Activated T-helper 17 cell treated with anti-CD3 and anti-CD28 coated beads, Interleukin-2, amount 50 U/mL, for 72 hours (primary cell): ENCODE data around the gene OXSR1. TPM values are rescaled to one million over a fixed set of nuclear protein-coding genes. Genes with fewer than 3 reads are reported as not detected.
"Not testable (repeated sequence)": the region's sequence is repeated elsewhere in the genome, so short reads cannot be mapped to it uniquely, and the experiment has no call there.

Experiments used
- ATAC-seq: fragments of 150-1000 bp; cut with Tn5 transposase; replicated peaks from 2 replicates; pipeline ENCODE4 v1.10.0; 2021; ENCODE audit warnings: mild to moderate bottlenecking, moderate library complexity
- H3K27ac Mint-ChIP-seq: one replicate; pipeline ENCODE4 v1.8.0; 2022; ENCODE audit warnings: mixed read lengths
- H3K27me3 Mint-ChIP-seq: one replicate; pipeline ENCODE4 v1.8.0; 2022; ENCODE audit warnings: mixed read lengths
- H3K36me3 Mint-ChIP-seq: one replicate; pipeline ENCODE4 v1.8.0; 2022; ENCODE audit warnings: low read depth, mild to moderate bottlenecking, mixed read lengths
- H3K4me1 Mint-ChIP-seq: one replicate; pipeline ENCODE4 v1.8.0; 2022; ENCODE audit warnings: mixed read lengths
- H3K4me3 Mint-ChIP-seq: one replicate; pipeline ENCODE4 v1.8.0; 2022; ENCODE audit warnings: mild to moderate bottlenecking, mixed read lengths
- H3K9me3 Mint-ChIP-seq: one replicate; pipeline ENCODE4 v1.8.0; 2022; ENCODE audit warnings: mixed read lengths
- total RNA-seq, 2 donors: library from RNA; stranded (reverse); gene quantifications; one replicate each; pipeline ENCODE4 v1.2.3, GENCODE V29; 2022

Gene OXSR1
- total RNA-seq, 2 donors from 2014 or later: 77.8 to 78.4 TPM

- no peak for ATAC-seq
- Mint-ChIP-seq H3K4me1 (peaks cover 4% of the 10 kb centered on the region), H3K27me3 (no peaks in the 10 kb centered on the region), H3K27ac (no peak overlapping the region), H3K4me3 (no peak overlapping the region), H3K36me3 (peaks cover 100% of the 10 kb centered on the region), H3K9me3 (no peaks in the 10 kb centered on the region)
Measured at GRCh38 chr3:38235466-38235865, 70.1 kb downstream of the OXSR1 start.

GRCh38 chr3:38238416-38239008, 73.2 kb downstream of the OXSR1 start:
- H3K27me3 Mint-ChIP-seq: no peaks in the 10 kb centered on the region
- no peaks in the 10 kb centered on the region for H3K9me3 Mint-ChIP-seq
- peaks cover 99% of the 10 kb centered on the region for H3K36me3 Mint-ChIP-seq
- no peak overlapping the region for H3K4me3 Mint-ChIP-seq
- no peak for ATAC-seq
- no peak overlapping the region for H3K27ac Mint-ChIP-seq
- H3K4me1 Mint-ChIP-seq: no peaks in the 10 kb centered on the region

DNA sequence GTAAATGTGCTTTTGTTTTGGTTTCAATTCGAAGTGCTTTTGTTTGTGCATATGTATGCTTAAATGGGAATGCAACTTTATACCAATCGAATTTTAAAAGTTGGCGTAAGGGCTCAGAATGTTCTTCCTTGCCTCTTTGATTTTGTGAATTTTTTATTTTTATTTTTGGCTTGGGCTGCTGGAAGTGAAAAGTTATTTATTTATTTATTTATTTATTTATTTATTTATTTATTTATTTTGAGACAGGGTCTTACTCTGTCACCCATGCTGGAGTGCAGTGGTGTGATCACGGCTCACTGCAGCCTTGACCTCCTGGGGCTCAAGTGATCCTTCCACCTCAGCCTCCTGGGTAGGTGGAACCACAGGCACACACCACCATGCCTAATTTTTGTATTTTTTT, 77.5 kb downstream of the OXSR1 start:
- peaks cover 95% of the 10 kb centered on the region for H3K36me3 Mint-ChIP-seq
- ATAC-seq, H3K9me3 Mint-ChIP-seq, H3K4me3 Mint-ChIP-seq, H3K27ac Mint-ChIP-seq, H3K4me1 Mint-ChIP-seq, H3K27me3 Mint-ChIP-seq: not testable (repeated sequence)

- Mint-ChIP-seq H3K9me3 (no peaks in the 10 kb centered on the region), H3K27ac (peak overlapping the region; percentile 3), H3K27me3 (no peaks in the 10 kb centered on the region), H3K36me3 (peaks cover 95% of the 10 kb centered on the region), H3K4me3 (no peak overlapping the region), H3K4me1 (no peaks in the 10 kb centered on the region)
- ATAC-seq: no peak
Measured at GRCh38 chr3:38245930-38246329, 80.6 kb downstream of the OXSR1 start.

DNA sequence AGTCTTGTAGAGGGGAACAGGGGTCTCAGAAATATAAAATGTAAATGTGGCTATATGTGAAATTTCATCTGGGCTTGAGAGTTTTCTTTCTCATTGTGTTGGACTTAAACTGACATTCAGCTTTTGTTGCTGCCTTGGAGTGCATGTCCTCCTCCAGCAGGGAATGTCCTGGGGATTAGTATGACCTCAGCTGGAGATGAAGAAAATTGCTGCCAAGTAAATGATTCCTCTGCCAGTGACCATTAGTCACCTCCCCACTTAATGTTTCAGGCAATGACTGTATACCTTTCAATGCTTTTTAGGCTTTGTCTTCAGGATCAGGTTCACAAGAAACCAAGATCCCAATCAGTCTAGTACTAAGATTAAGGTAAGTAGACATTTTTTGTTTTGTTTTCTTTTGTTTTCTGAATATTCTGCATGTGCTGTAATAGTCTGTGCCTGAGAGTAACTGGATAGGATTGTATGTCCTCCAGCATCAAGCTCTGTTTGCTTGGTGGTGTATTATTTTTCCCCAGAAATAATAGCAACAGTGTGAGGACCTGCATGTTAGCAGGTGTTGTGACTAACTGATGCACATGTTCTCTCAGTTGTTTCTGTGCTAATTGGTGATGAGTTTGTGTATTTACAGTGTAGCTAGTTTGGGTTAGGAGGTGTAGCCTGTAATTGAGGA, 82.2 kb downstream of the OXSR1 start:
- peak overlapping the region; percentile 27 for H3K27ac Mint-ChIP-seq
- ATAC-seq: peak; percentile 39
- no peak overlapping the region for H3K4me3 Mint-ChIP-seq
- no peaks in the 10 kb centered on the region for H3K27me3 Mint-ChIP-seq
- no peaks in the 10 kb centered on the region for H3K9me3 Mint-ChIP-seq
- H3K36me3 Mint-ChIP-seq: peaks cover 95% of the 10 kb centered on the region
- no peaks in the 10 kb centered on the region for H3K4me1 Mint-ChIP-seq

DNA sequence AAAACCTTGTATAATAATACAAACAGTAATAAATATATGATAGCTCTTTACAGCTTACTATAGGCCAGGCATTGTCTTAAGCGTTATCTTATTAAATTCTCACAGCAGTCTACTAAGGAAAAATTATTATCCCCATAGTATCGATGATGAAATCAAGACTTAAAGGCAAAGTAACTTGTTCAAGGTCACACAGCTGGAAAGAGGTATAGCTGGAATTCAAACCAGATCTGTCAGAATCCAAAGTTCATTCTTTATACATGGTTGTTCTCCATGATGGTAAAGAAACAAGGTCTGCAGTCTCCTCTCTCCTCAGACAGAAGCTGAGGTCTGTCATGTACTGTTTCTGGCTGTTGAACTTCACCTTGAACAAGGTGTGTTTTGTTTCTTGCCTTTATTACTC, 84.9 kb downstream of the OXSR1 start:
- peak overlapping the region; percentile 50 for H3K27ac Mint-ChIP-seq
- peaks cover 13% of the 10 kb centered on the region for H3K4me1 Mint-ChIP-seq
- no peak for ATAC-seq
- H3K36me3 Mint-ChIP-seq: peaks cover 100% of the 10 kb centered on the region
- H3K4me3 Mint-ChIP-seq: no peak overlapping the region
- no peaks in the 10 kb centered on the region for H3K27me3 Mint-ChIP-seq
- no peaks in the 10 kb centered on the region for H3K9me3 Mint-ChIP-seq

DNA sequence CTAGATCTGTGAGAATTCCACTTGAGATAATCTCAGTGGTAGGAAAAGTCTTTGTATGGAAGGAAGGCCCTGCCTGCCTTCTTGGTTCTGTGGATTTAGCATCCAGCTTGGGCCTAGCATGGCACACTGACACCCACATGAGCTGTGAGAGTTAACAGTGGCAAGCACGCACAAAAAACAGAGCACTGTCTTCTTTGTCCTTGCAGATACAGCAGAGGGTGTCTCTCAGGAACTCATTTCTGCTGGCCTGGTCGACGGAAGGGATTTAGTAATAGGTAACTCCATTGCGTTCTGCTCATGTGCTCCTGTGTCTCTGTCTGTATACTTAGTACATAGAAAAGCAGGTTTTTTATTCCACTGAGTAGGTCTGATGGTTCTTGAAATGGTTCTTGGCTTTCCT, 85.9 kb downstream of the OXSR1 start:
- no peak for ATAC-seq
- no peaks in the 10 kb centered on the region for H3K27me3 Mint-ChIP-seq
- H3K27ac Mint-ChIP-seq: no peak overlapping the region
- H3K4me1 Mint-ChIP-seq: peaks cover 21% of the 10 kb centered on the region
- no peak overlapping the region for H3K4me3 Mint-ChIP-seq
- H3K9me3 Mint-ChIP-seq: no peaks in the 10 kb centered on the region
- H3K36me3 Mint-ChIP-seq: peaks cover 100% of the 10 kb centered on the region

DNA sequence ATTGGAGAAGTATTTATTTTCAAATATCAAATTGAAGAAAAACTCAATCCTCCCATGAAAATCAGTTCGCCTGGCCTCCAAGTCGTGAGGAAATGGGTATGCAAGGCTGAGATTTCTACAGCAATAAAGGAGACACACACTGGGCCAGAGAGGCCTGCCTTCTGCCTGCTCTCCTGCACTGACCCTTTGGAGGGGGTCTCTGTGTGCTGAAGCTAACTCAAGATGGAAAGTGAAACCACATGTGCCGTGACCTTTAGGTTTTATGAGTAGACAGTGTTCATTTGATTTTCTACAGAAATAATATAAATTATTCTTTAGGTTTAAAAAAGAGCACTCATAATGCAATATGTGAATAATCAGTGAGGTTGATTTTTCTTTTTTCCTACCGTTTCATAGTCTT, 88.4 kb downstream of the OXSR1 start:
- H3K4me1 Mint-ChIP-seq: peaks cover 28% of the 10 kb centered on the region
- H3K27ac Mint-ChIP-seq: peak overlapping the region; percentile 91
- H3K36me3 Mint-ChIP-seq: peaks cover 91% of the 10 kb centered on the region
- no peak for ATAC-seq
- H3K27me3 Mint-ChIP-seq: no peaks in the 10 kb centered on the region
- no peaks in the 10 kb centered on the region for H3K9me3 Mint-ChIP-seq
- H3K4me3 Mint-ChIP-seq: no peak overlapping the region

DNA sequence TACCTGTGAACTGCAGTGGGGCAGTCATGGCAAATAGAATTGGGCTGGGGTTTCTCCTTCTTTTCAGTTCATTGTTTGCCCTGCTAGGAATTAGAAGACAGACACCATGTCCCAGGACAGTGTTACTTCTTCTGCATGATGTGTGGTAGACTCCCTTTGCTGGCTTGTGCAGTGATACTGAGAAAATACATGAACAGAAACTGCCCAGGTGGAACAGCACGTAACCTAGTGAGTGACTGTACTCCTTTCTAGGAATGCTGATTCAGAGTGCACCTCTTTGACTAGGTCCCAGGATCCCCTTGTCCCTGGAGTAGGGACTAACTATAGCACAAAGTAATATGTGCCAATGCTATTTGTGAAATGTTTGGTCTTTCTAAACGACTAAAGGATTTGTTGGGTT, 89.5 kb downstream of the OXSR1 start:
- H3K36me3 Mint-ChIP-seq: peaks cover 85% of the 10 kb centered on the region
- H3K27ac Mint-ChIP-seq: peak overlapping the region; percentile 91
- H3K9me3 Mint-ChIP-seq: no peaks in the 10 kb centered on the region
- no peaks in the 10 kb centered on the region for H3K27me3 Mint-ChIP-seq
- H3K4me3 Mint-ChIP-seq: peak overlapping the region; percentile 49
- peaks cover 28% of the 10 kb centered on the region for H3K4me1 Mint-ChIP-seq
- ATAC-seq: peak; percentile 82

DNA sequence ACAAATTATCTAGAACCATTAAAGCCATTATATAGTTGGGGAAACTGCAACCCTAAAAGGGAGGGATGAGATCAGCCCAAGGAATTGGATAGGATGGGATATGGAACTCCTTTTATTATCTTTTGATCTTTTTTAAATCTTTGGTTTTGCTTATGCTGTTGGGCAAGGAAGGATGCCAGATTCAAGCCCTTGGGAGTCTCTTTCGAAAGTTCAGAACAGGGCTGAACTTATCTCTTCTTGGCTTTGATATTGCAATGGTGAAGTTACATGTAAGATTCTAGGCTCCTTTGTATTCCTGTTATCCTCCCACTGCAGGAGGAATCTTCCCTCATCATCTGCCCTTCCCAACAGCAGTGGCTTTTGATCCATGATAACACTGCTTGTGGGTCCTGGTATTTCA, 90.3 kb downstream of the OXSR1 start:
- no peak overlapping the region for H3K4me3 Mint-ChIP-seq
- peaks cover 85% of the 10 kb centered on the region for H3K36me3 Mint-ChIP-seq
- H3K4me1 Mint-ChIP-seq: peaks cover 33% of the 10 kb centered on the region
- no peaks in the 10 kb centered on the region for H3K9me3 Mint-ChIP-seq
- no peaks in the 10 kb centered on the region for H3K27me3 Mint-ChIP-seq
- no peak for ATAC-seq
- H3K27ac Mint-ChIP-seq: peak overlapping the region; percentile 91

- peak overlapping the region; percentile 56 for H3K4me3 Mint-ChIP-seq
- peak; percentile 61 for ATAC-seq
- H3K9me3 Mint-ChIP-seq: no peaks in the 10 kb centered on the region
Measured at GRCh38 chr3:38257583-38257982, 92.2 kb downstream of the OXSR1 start.

GRCh38 chr3:38260474-38260873, 95.1 kb downstream of the OXSR1 start:
- no peak for ATAC-seq
- Mint-ChIP-seq H3K36me3 (peaks cover 38% of the 10 kb centered on the region), H3K4me1 (peaks cover 25% of the 10 kb centered on the region), H3K4me3 (no peak overlapping the region), H3K27ac (no peak overlapping the region), H3K9me3 (no peaks in the 10 kb centered on the region), H3K27me3 (no peaks in the 10 kb centered on the region)

More at GRCh38 chr3:38257583-38257982, 92.2 kb downstream of the OXSR1 start:
- Mint-ChIP-seq H3K27ac (peak overlapping the region; percentile 93), H3K27me3 (no peaks in the 10 kb centered on the region), H3K4me1 (peaks cover 34% of the 10 kb centered on the region), H3K36me3 (peaks cover 67% of the 10 kb centered on the region)

DNA sequence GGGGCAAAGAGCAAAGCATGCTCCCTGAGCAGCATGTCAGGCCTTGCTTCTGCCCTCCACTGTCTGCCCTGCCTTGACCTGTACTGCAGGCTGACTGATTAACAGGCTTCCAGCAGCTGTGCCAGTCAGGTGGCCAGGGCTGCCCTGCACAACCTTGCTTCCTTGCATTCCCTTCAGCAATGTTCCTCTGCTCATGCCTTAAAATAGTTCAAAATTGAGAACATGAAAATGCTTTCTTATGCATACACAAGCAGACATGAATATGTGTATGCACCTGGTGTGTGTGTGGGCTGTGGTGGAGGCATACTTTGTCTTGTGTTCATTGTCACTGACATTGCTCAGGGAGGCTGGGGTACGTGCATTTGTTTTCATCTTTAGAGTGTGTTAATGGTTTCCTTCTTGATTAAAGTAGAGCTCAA, 99.0 kb downstream of the OXSR1 start:
- H3K27me3 Mint-ChIP-seq: no peaks in the 10 kb centered on the region
- no peak for ATAC-seq

DNA sequence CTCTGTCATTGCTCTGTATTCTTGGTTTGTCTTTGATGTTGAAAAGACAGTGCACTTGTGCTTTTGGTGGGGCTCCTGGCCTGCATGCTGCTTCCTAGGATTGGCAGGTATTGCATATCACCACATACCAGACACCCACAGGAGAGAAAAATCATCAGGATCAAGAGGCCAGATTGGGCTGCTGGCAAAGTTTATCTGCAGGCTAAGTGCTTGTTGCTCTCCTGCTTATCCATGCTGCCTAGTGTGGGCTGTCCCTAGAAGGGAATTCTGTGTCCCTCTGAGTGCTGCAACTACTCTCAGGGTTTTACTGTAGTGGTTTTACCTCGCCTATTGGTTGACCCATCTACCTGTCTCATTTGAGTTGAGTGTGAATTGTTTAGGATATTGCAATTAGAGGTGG, 99.4 kb downstream of the OXSR1 start:
- peaks cover 9% of the 10 kb centered on the region for H3K36me3 Mint-ChIP-seq
- no peaks in the 10 kb centered on the region for H3K27me3 Mint-ChIP-seq
- no peak overlapping the region for H3K4me3 Mint-ChIP-seq
- H3K9me3 Mint-ChIP-seq: no peaks in the 10 kb centered on the region
- H3K27ac Mint-ChIP-seq: no peak overlapping the region
- no peak for ATAC-seq
- peaks cover 26% of the 10 kb centered on the region for H3K4me1 Mint-ChIP-seq

More for the DNA sequence above, 99.0 kb downstream of the OXSR1 start:
- H3K9me3 Mint-ChIP-seq: no peaks in the 10 kb centered on the region
- H3K36me3 Mint-ChIP-seq: peaks cover 13% of the 10 kb centered on the region
- H3K27ac Mint-ChIP-seq: no peak overlapping the region
- peaks cover 26% of the 10 kb centered on the region for H3K4me1 Mint-ChIP-seq
- no peak overlapping the region for H3K4me3 Mint-ChIP-seq

GRCh38 chr3:38265604-38266307, 100.4 kb downstream of the OXSR1 start, which contains the start of gene SLC22A13:
Gene SLC22A13 (plus strand): TSS chr3:38265812. CDS start chr3:38265861, 49 bp downstream.
- Mint-ChIP-seq H3K27me3 (no peaks in the 10 kb centered on the region), H3K9me3 (no peaks in the 10 kb centered on the region), H3K4me3 (no peak within 1 kb of the TSS), H3K36me3 (peaks cover under 1% of the 10 kb centered on the region), H3K27ac (peak within 1 kb of the TSS; percentile 11), H3K4me1 (peaks cover 20% of the 10 kb centered on the region)
- ATAC-seq: no peak
